H9 (cell line): Measurements from ENCODE around the gene CCL7. TPM values are rescaled to one million over a fixed set of nuclear protein-coding genes. Genes with fewer than 3 reads are reported as not detected.

Experiments
- DNase-seq: peaks from one replicate; pipeline ENCODE4 v3.0.0-alpha.2; 2017
- H2AFZ ChIP-seq: one replicate; pipeline ENCODE4 v1.6.1; 2013; ENCODE audit warnings: mild to moderate bottlenecking, low read length, control low read depth, moderate library complexity
- H2AK5ac ChIP-seq: 2 replicates; pipeline ENCODE4 v1.6.1; 2013; ENCODE audit warnings: low read length, control low read depth, mixed read lengths; ENCODE audit not compliant: insufficient read length
- H2BK120ac ChIP-seq: one replicate; pipeline ENCODE4 v1.6.1; 2013; ENCODE audit warnings: low read depth, mild to moderate bottlenecking, low read length, control low read depth, inconsistent platforms; ENCODE audit not compliant: poor library complexity, severe bottlenecking
- H2BK12ac ChIP-seq: 2 replicates; pipeline ENCODE4 v1.6.1; 2013; ENCODE audit warnings: low read length, control low read depth, mixed read lengths, low read depth; ENCODE audit not compliant: insufficient read length
- H2BK15ac ChIP-seq: 2 replicates; pipeline ENCODE4 v1.6.1; 2013; ENCODE audit warnings: low read depth, low read length, control low read depth
- H2BK20ac ChIP-seq: one replicate; pipeline ENCODE4 v1.6.1; 2013; ENCODE audit warnings: low read depth, mild to moderate bottlenecking, low read length, control low read depth, inconsistent platforms; ENCODE audit not compliant: poor library complexity, severe bottlenecking
- H2BK5ac ChIP-seq: 2 replicates; pipeline ENCODE4 v1.6.1; 2013; ENCODE audit warnings: low read length, control low read depth, mixed read lengths; ENCODE audit not compliant: insufficient read length
- H3K14ac ChIP-seq: 2 replicates; pipeline ENCODE4 v1.6.1; 2013; ENCODE audit warnings: low read length, control low read depth; ENCODE audit not compliant: insufficient read depth
- H3K18ac ChIP-seq: 2 replicates; pipeline ENCODE4 v1.6.1; 2013; ENCODE audit warnings: low read depth, mild to moderate bottlenecking, mixed read lengths, low read length, control low read depth; ENCODE audit not compliant: insufficient read length
- H3K23ac ChIP-seq: 2 replicates; pipeline ENCODE4 v1.6.1; 2013; ENCODE audit warnings: low read length, control low read depth, mixed read lengths, low read depth; ENCODE audit not compliant: insufficient read length
- H3K23me2 ChIP-seq: 2 replicates; pipeline ENCODE4 v1.6.1; 2013; ENCODE audit warnings: low read depth, mild to moderate bottlenecking, mixed read lengths, low read length, control low read depth; ENCODE audit not compliant: insufficient read length, poor library complexity, severe bottlenecking
- H3K27ac ChIP-seq: 2 replicates; pipeline ENCODE4 v1.5.1; 2013; ENCODE audit warnings: low read length, control low read depth, mixed read lengths, low read depth; ENCODE audit not compliant: insufficient read length
- H3K27me3 ChIP-seq: 2 replicates; pipeline ENCODE4 v1.6.1; 2013; ENCODE audit warnings: low read length, control low read depth, inconsistent platforms; ENCODE audit not compliant: insufficient read depth
- H3K4ac ChIP-seq: 2 replicates; pipeline ENCODE4 v1.6.1; 2013; ENCODE audit warnings: low read depth, mild to moderate bottlenecking, control low read depth, inconsistent platforms, low read length, moderate library complexity
- H3K4me1 ChIP-seq: 2 replicates; pipeline ENCODE4 v1.6.1; 2013; ENCODE audit warnings: low read length, control low read depth, inconsistent platforms; ENCODE audit not compliant: insufficient read depth
- H3K4me2 ChIP-seq: 2 replicates; pipeline ENCODE4 v1.6.1; 2013; ENCODE audit warnings: low read length, control low read depth, mixed read lengths; ENCODE audit not compliant: insufficient read length, insufficient read depth
- H3K56ac ChIP-seq: 2 replicates; pipeline ENCODE4 v1.6.1; 2013; ENCODE audit warnings: low read depth, mild to moderate bottlenecking, mixed read lengths, low read length, control low read depth; ENCODE audit not compliant: insufficient read length
- H3K79me1 ChIP-seq: 2 replicates; pipeline ENCODE4 v1.6.1; 2013; ENCODE audit warnings: low read depth, mild to moderate bottlenecking, moderate library complexity, low read length, control low read depth, inconsistent platforms; ENCODE audit not compliant: insufficient read depth, poor library complexity, severe bottlenecking
- H3K79me2 ChIP-seq: 2 replicates; pipeline ENCODE4 v1.6.1; 2013; ENCODE audit warnings: low read length, control low read depth, inconsistent platforms; ENCODE audit not compliant: insufficient read depth
- H3K9ac ChIP-seq: 2 replicates; pipeline ENCODE4 v1.6.1; 2013; ENCODE audit warnings: low read length, control low read depth, mixed read lengths; ENCODE audit not compliant: insufficient read length; ENCODE audit errors: extremely low read depth
- H3K9me3 ChIP-seq: one replicate; pipeline ENCODE4 v1.6.1; 2013; ENCODE audit warnings: low read depth, low read length, inconsistent platforms; ENCODE audit not compliant: control insufficient read depth
- H3T11ph ChIP-seq: one replicate; pipeline ENCODE4 v1.6.1; 2013; ENCODE audit warnings: mild to moderate bottlenecking, low read length, control low read depth, inconsistent platforms
- H4K20me1 ChIP-seq: one replicate; pipeline ENCODE4 v1.6.1; 2013; ENCODE audit not compliant: control insufficient read depth, insufficient read length, insufficient read depth
- H4K5ac ChIP-seq: 2 replicates; pipeline ENCODE4 v1.6.1; 2013; ENCODE audit warnings: low read depth, mild to moderate bottlenecking, mixed read lengths, low read length, control low read depth; ENCODE audit not compliant: insufficient read length
- H4K8ac ChIP-seq: replicated peaks from 2 replicates; pipeline ENCODE4 v1.6.1; 2013; ENCODE audit warnings: low read length, control low read depth, mixed read lengths, low read depth; ENCODE audit not compliant: insufficient read length
- H4K91ac ChIP-seq: 2 replicates; pipeline ENCODE4 v1.6.1; 2013; ENCODE audit warnings: low read depth, mild to moderate bottlenecking, moderate library complexity, mixed read lengths, low read length, control low read depth; ENCODE audit not compliant: insufficient read length
- H3K27ac Mint-ChIP-seq, 3 experiments: 2 replicates in 2 of 3; 3 replicates in 1 of 3; pipeline ENCODE4 v1.8.0; 2020 to 2021; ENCODE audit warnings: mixed read lengths in 3 of 3, mild to moderate bottlenecking in 1 of 3, moderate library complexity in 1 of 3
- H3K27me3 Mint-ChIP-seq: 2 replicates; pipeline ENCODE4 v1.8.0; 2021; ENCODE audit warnings: low read depth, mild to moderate bottlenecking, moderate library complexity, mixed read lengths
- H3K36me3 Mint-ChIP-seq, 3 experiments: 2 replicates in 2 of 3; 3 replicates in 1 of 3; pipeline ENCODE4 v1.8.0; 2020 to 2021; ENCODE audit warnings: low read depth in 3 of 3, mixed read lengths in 3 of 3; ENCODE audit not compliant: insufficient read depth in 1 of 3
- H3K4me1 Mint-ChIP-seq, 2 experiments: 2 replicates each; pipeline ENCODE4 v1.8.0; 2020; ENCODE audit warnings: mixed read lengths in 2 of 2
- H3K4me3 Mint-ChIP-seq, 2 experiments: 2 replicates in 1 of 2; 3 replicates in 1 of 2; pipeline ENCODE4 v1.8.0; 2020 to 2021; ENCODE audit warnings: mild to moderate bottlenecking in 2 of 2, mixed read lengths in 2 of 2, moderate library complexity in 1 of 2
- H3K9me3 Mint-ChIP-seq, 2 experiments: 2 replicates in 1 of 2; 3 replicates in 1 of 2; pipeline ENCODE4 v1.8.0; 2020; ENCODE audit warnings: mild to moderate bottlenecking in 2 of 2, mixed read lengths in 2 of 2, moderate library complexity in 1 of 2
- CTCF ChIP-seq: fragments of 200-600 bp; sonication (generic); conservative IDR thresholded peaks from 3 replicates; pipeline ENCODE4 v1.8.0; 2021; ENCODE audit warnings: antibody characterized with exemption, mild to moderate bottlenecking
- WGBS: extraction: QIAGEN DNeasy Blood & Tissue Kit; methylation state at CpG from one replicate; pipeline ENCODE4 v1.1.7; 2013; ENCODE audit warnings: missing lambda C conversion rate, low lambda C conversion rate, mixed read lengths; ENCODE audit not compliant: insufficient read length; ENCODE audit errors: extremely low coverage; 5-methylcytosine and 5-hydroxymethylcytosine counted together
- total RNA-seq: library from RNA; stranded (reverse); gene quantifications from 2 replicates; pipeline ENCODE4 v1.2.1, GENCODE V29; 2021

Gene CCL7
- total RNA-seq, 1 experiment from 2014 or later: not detected

GRCh38 chr17:34227707-34228106, 42.3 kb upstream of the CCL7 start:
- 0 out of 7 replicates have a peak overlapping the region, but pooled peaks of 1 of the 3 experiments have one; percentile 11 for H3K27ac Mint-ChIP-seq
- WGBS: no CpG with 5 or more reads among the region's 3 CpGs
- H3K9me3 Mint-ChIP-seq: peaks cover 17% of the 10 kb centered on the region in 2 experiments

More at GRCh38 chr17:34227707-34228106, 42.3 kb upstream of the CCL7 start:
- Histone ChIP-seq H2BK15ac (no peak overlapping the region), H3K4me1 (no peaks in the 10 kb centered on the region; the same call in 1 of the 2 replicates), H3K27ac (no peak overlapping the region), H4K20me1 (no peaks in the 10 kb centered on the region), H2BK5ac (no peak overlapping the region), H3K23me2 (no peaks in the 10 kb centered on the region), H3K56ac (no peak overlapping the region), H3T11ph (no peak overlapping the region), H3K4me2 (no peak overlapping the region), H4K91ac (no peak overlapping the region), H3K9ac (no peak overlapping the region), H3K27me3 (no peaks in the 10 kb centered on the region), H3K14ac (no peak overlapping the region), H3K9me3 (no peaks in the 10 kb centered on the region), H3K79me1 (no peaks in the 10 kb centered on the region), H2AK5ac (no peak overlapping the region), H2AFZ (no peak overlapping the region), H3K23ac (no peak overlapping the region), H3K79me2 (no peaks in the 10 kb centered on the region), H3K4ac (no peak overlapping the region), H4K5ac (no peak overlapping the region), H2BK120ac (no peak overlapping the region), H3K18ac (no peak overlapping the region), H2BK20ac (no peak overlapping the region), H2BK12ac (no peak overlapping the region), H4K8ac (no peak overlapping the region)
- no peak for DNase-seq
- Mint-ChIP-seq H3K27me3 (peaks cover 2% of the 10 kb centered on the region; the same call in 1 of the 2 replicates), H3K4me1 (peaks cover 7 to 10% of the 10 kb centered on the region in 2 experiments), H3K4me3 (no peak overlapping the region), H3K36me3 (peaks cover 2 to 10% (median 9%) of the 10 kb centered on the region in 3 experiments; a peak in 5 of 7 replicates)
- no peak for TF ChIP-seq CTCF
